K562 (cell line): ENCODE results near the gene ITGA11. TPM values are rescaled to one million over a fixed set of nuclear protein-coding genes. Genes with fewer than 3 reads are reported as not detected.

ENCODE experiments used
- ATAC-seq: fragments of 200-7000 bp; cut with Tn5 transposase; 3 replicates; pipeline ENCODE4 v1.9.1; 2020; ENCODE audit warnings: moderate library complexity
- BruUV-seq: library from RNA; stranded (reverse); fragments of 400-500 nt; replicated peaks from 2 replicates; lab custom pipeline; 2021; lab: Mats Ljungman, UMichigan
- CTCF ChIA-PET: fragments of 300-600 bp; formaldehyde crosslinking; extraction: SDS; loops from one replicate; lab custom pipeline; 2021; ENCODE audit warnings: low intra/inter-chr PET ratio; lab: Yijun Ruan, JAX
- POLR2A ChIA-PET: fragments of 300-600, 350-650 bp; sonication (Branson Sonifier 250); formaldehyde crosslinking; extraction: SDS; loops from one replicate; lab custom pipeline; 2021; ENCODE audit warnings: antibody characterized with exemption, inconsistent platforms; lab: Yijun Ruan, JAX
- DNase-seq, 4 experiments: peaks; one replicate each; pipeline versions ENCODE4 v3.0.0 to v3.0.0-alpha.2; 2011 to 2018; ENCODE audit warnings: low spot score in 3 of 4, mixed read lengths in 3 of 4; ENCODE audit errors: extremely low read depth in 1 of 4
- FAIRE-seq: peaks from 2 replicates; lab custom pipeline; 2011; peaks lifted over from hg19 to GRCh38; lab: Jason Lieb, UNC
- H2AFZ ChIP-seq: 2 replicates; pipeline ENCODE4 v1.6.0; 2011; ENCODE audit warnings: low read depth, low read length, control low read depth, inconsistent platforms
- H3K27ac ChIP-seq: fragments of 200-600 bp; 3 replicates; pipeline ENCODE4 v1.8.0; 2011; ENCODE audit warnings: low read depth, mild to moderate bottlenecking, control low read depth, inconsistent platforms, low read length, moderate library complexity, mixed read lengths; ENCODE audit errors: extremely low read depth
- H3K27me3 ChIP-seq, 2 experiments: fragments of 300-600 bp in 1 of 2; 2 replicates in 1 of 2; 3 replicates in 1 of 2; pipeline versions ENCODE4 v1.6.0 to v1.8.0; 2011; ENCODE audit warnings: inconsistent platforms in 2 of 2, low read length in 2 of 2, mild to moderate bottlenecking in 1 of 2, mixed read lengths in 1 of 2, moderate library complexity in 1 of 2; ENCODE audit not compliant: control insufficient read depth in 2 of 2, insufficient read depth in 2 of 2
- H3K36me3 ChIP-seq: fragments of 300-600 bp; 3 replicates; pipeline ENCODE4 v1.8.0; 2011; ENCODE audit warnings: mild to moderate bottlenecking, low read length, inconsistent platforms; ENCODE audit not compliant: control insufficient read depth, insufficient read depth
- H3K4me1 ChIP-seq, 2 experiments: fragments of 200-600 bp in 1 of 2; replicated peaks in 1 of 2; 2 replicates in 1 of 2; 3 replicates in 1 of 2; pipeline versions ENCODE4 v1.5.1 to v1.8.0; 2011; ENCODE audit warnings: inconsistent platforms in 2 of 2, low read length in 2 of 2, mild to moderate bottlenecking in 1 of 2, mixed read lengths in 1 of 2, moderate library complexity in 1 of 2; ENCODE audit not compliant: control insufficient read depth in 2 of 2, insufficient read depth in 2 of 2
- H3K4me2 ChIP-seq: 2 replicates; pipeline ENCODE4 v1.6.1; 2011; ENCODE audit warnings: low read length, control low read depth, inconsistent platforms, mixed read lengths; ENCODE audit not compliant: insufficient read depth
- H3K4me3 ChIP-seq: fragments of 200-600 bp; sonication (generic), shearing (Covaris generic); 2 replicates; pipeline ENCODE4 v1.5.1; 2016; ENCODE audit warnings: control low read depth, inconsistent platforms
- H3K79me2 ChIP-seq: fragments of 200-600 bp; 3 replicates; pipeline ENCODE4 v1.8.0; 2011; ENCODE audit warnings: low read length, inconsistent platforms; ENCODE audit not compliant: control insufficient read depth, insufficient read depth
- H3K9ac ChIP-seq, 2 experiments: 2 replicates each; pipeline versions ENCODE4 v1.6.0 to v1.6.1; 2011; ENCODE audit warnings: low read depth in 2 of 2, low read length in 2 of 2, control low read depth in 1 of 2, inconsistent platforms in 1 of 2, mild to moderate bottlenecking in 1 of 2, mixed read lengths in 1 of 2; ENCODE audit not compliant: insufficient read depth in 1 of 2
- H3K9me1 ChIP-seq: one replicate; pipeline ENCODE4 v1.6.0; 2011; ENCODE audit warnings: inconsistent platforms, mild to moderate bottlenecking, low read length, moderate library complexity; ENCODE audit not compliant: control insufficient read depth, insufficient read depth
- H3K9me3 ChIP-seq: replicated peaks from 2 replicates; pipeline ENCODE4 v1.5.1; 2011; ENCODE audit warnings: low read depth, low read length, inconsistent platforms; ENCODE audit not compliant: control insufficient read depth, insufficient read depth
- H4K20me1 ChIP-seq: replicated peaks from 2 replicates; pipeline ENCODE4 v1.6.1; 2011; ENCODE audit warnings: low read length, inconsistent platforms, mixed read lengths; ENCODE audit not compliant: control insufficient read depth, insufficient read depth
- CBX1 ChIP-seq: sonication (generic); IDR thresholded peaks from 2 replicates; pipeline ENCODE4 v1.6.1; 2016; ENCODE audit warnings: antibody characterized with exemption, low read depth, mild to moderate bottlenecking
- ETS2 ChIP-seq: IDR thresholded peaks from 2 replicates; pipeline ENCODE4 v1.6.1; 2016; ENCODE audit warnings: borderline replicate concordance, missing genetic modification characterization, mild to moderate bottlenecking, moderate library complexity, missing compliant biosample characterization; ENCODE audit not compliant: poor library complexity, severe bottlenecking
- KLF16 ChIP-seq: IDR thresholded peaks from 2 replicates; pipeline ENCODE4 v1.6.1; 2016; ENCODE audit warnings: antibody characterized with exemption
- SOX6 ChIP-seq: fragments of 450-650 bp; IDR thresholded peaks from 2 replicates; pipeline ENCODE4 v1.6.1; 2014; ENCODE audit warnings: mild to moderate bottlenecking
- WGBS: fragments of 100-300 bp; shearing (Covaris generic); methylation state at CpG from one replicate; pipeline ENCODE4 v1.1.6; 2016; ENCODE audit warnings: low coverage, mixed read lengths; ENCODE audit not compliant: insufficient coverage; ENCODE audit errors: missing lambda C conversion rate; 5-methylcytosine and 5-hydroxymethylcytosine counted together
- in situ Hi-C: fragments of 300-500 bp; cut with MboI; formaldehyde crosslinking; loops from 4 replicates; pipeline ENCODE4 v1.15.0; 2018; ENCODE audit warnings: inconsistent platforms, mixed read lengths
- intact Hi-C: fragments of 100-400 bp; cut with micrococcal nuclease; formaldehyde crosslinking; loops from 2 replicates; pipeline ENCODE4 v1.14.2; 2022
- polyA plus RNA-seq, 8 experiments: library from polyadenylated mRNA; depleted of rRNA in 4 of 8; stranded (reverse) in 5 of 8; unstranded in 3 of 8; fragments of >200 nt; fragmentation: Nextera tagmentation in 2 of 8; fragmentation: Illumina TruSeq in 1 of 8; extraction: Ambion mirVana in 2 of 8; extraction: Trizol in 1 of 8; gene quantifications; 2 replicates each; pipeline versions ENCODE4 v1.2.1 to v1.2.3, GENCODE V29; 2011 to 2014; ENCODE audit warnings: inconsistent platforms in 1 of 8, missing spikeins in 1 of 8
- total RNA-seq, 7 experiments: library from RNA; depleted of rRNA in 6 of 7; stranded (reverse); fragments of >200 nt in 6 of 7; fragmentation: Illumina TruSeq in 2 of 7; extraction: Trizol in 2 of 7; gene quantifications; 2 replicates each; pipeline versions ENCODE4 v1.2.1 to v1.2.3, GENCODE V29; 2011 to 2021; ENCODE audit warnings: low replicate concordance in 1 of 7
- TF ChIP-seq, protein P1 (sequence below): sonication (generic); formaldehyde crosslinking; IDR thresholded peaks from 2 replicates; pipeline ENCODE4 v1.8.1; 2022; ENCODE audit warnings: missing genetic modification reagents
- TF ChIP-seq, protein P2 (sequence below): sonication (generic); formaldehyde crosslinking; IDR thresholded peaks from 2 replicates; pipeline ENCODE4 v1.8.0; 2022; ENCODE audit warnings: mild to moderate bottlenecking, missing genetic modification reagents
- TF ChIP-seq, protein P3 (sequence below): fragments of 200-800 bp; sonication (Bioruptor generic); IDR thresholded peaks from 2 replicates; pipeline ENCODE4 v1.6.1; 2017; ENCODE audit warnings: missing genetic modification characterization, missing compliant biosample characterization
- TF ChIP-seq, protein P4 (sequence below): fragments of 250-450 bp; sonication (Bioruptor Pico); IDR thresholded peaks from 2 replicates; pipeline ENCODE4 v1.4.0; 2020; ENCODE audit warnings: mild to moderate bottlenecking

Gene ITGA11
- total and polyA plus RNA-seq, 9 of the 15 experiments (the other 6 are each of a cell fraction or from before 2014, with no cell fraction given), result 0.01 TPM; not detected in 8

DNA sequence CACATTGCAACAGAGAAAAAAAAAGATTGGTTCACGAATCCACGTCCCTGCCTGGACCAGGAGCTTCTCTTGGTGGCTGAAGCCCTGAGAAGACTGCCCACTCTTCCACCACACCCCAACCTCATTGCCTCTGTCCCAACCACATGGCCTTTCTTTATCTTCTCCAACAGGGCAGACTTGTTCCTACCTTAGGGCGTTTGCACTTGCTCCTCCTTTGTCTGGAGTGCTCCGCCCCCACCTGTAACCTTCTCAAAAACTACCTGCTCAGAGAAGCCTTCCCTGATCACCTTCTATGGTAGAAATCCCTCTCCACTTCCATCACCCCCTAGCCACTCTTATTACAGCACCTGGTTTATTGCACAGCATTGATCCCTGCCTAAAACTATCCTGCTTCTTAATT, 64.7 kb downstream of the ITGA11 start (continued):
- TF ChIP-seq, protein P1, sequence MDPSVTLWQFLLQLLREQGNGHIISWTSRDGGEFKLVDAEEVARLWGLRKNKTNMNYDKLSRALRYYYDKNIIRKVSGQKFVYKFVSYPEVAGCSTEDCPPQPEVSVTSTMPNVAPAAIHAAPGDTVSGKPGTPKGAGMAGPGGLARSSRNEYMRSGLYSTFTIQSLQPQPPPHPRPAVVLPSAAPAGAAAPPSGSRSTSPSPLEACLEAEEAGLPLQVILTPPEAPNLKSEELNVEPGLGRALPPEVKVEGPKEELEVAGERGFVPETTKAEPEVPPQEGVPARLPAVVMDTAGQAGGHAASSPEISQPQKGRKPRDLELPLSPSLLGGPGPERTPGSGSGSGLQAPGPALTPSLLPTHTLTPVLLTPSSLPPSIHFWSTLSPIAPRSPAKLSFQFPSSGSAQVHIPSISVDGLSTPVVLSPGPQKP (CRISPR knock-in tag), result no peak
- no peak for TF ChIP-seq ETS2
- TF ChIP-seq CBX1, result no peak
- no peak for TF ChIP-seq SOX6
- TF ChIP-seq, protein P2, sequence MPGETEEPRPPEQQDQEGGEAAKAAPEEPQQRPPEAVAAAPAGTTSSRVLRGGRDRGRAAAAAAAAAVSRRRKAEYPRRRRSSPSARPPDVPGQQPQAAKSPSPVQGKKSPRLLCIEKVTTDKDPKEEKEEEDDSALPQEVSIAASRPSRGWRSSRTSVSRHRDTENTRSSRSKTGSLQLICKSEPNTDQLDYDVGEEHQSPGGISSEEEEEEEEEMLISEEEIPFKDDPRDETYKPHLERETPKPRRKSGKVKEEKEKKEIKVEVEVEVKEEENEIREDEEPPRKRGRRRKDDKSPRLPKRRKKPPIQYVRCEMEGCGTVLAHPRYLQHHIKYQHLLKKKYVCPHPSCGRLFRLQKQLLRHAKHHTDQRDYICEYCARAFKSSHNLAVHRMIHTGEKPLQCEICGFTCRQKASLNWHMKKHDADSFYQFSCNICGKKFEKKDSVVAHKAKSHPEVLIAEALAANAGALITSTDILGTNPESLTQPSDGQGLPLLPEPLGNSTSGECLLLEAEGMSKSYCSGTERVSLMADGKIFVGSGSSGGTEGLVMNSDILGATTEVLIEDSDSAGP (CRISPR knock-in tag), result no peak
- TF ChIP-seq, protein P3, sequence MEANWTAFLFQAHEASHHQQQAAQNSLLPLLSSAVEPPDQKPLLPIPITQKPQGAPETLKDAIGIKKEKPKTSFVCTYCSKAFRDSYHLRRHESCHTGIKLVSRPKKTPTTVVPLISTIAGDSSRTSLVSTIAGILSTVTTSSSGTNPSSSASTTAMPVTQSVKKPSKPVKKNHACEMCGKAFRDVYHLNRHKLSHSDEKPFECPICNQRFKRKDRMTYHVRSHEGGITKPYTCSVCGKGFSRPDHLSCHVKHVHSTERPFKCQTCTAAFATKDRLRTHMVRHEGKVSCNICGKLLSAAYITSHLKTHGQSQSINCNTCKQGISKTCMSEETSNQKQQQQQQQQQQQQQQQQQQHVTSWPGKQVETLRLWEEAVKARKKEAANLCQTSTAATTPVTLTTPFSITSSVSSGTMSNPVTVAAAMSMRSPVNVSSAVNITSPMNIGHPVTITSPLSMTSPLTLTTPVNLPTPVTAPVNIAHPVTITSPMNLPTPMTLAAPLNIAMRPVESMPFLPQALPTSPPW (CRISPR knock-in tag), result no peak
- TF ChIP-seq KLF16, result no peak

DNA sequence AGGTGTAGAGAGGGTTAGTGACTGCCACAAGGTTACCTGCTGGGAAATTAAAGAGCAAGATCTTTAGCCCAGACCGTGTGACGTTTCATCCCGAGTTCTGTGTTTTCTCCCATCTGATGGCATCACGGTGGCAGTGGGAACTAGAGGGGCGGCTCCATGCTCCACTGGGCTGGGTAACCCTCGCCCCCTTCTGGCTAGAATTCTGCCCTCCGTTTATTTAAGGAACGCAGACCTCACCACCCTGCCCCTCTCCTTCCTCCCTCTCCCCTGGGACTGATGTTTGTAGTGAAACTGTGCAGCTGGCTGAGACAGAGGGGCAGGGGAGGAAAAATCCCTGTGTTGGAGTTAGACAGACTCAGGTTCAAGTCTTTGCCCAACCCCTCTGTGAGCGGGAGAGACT, 65.6 kb downstream of the ITGA11 start:
- peaks cover 17 to 52% of the 10 kb centered on the region in 2 experiments; a peak in 4 of 5 replicates for H3K27me3 ChIP-seq
- no peak overlapping the region for H3K9ac ChIP-seq
- FAIRE-seq, result no peak
- no peaks in the 10 kb centered on the region for H3K9me3 ChIP-seq
- TF ChIP-seq, protein P4, sequence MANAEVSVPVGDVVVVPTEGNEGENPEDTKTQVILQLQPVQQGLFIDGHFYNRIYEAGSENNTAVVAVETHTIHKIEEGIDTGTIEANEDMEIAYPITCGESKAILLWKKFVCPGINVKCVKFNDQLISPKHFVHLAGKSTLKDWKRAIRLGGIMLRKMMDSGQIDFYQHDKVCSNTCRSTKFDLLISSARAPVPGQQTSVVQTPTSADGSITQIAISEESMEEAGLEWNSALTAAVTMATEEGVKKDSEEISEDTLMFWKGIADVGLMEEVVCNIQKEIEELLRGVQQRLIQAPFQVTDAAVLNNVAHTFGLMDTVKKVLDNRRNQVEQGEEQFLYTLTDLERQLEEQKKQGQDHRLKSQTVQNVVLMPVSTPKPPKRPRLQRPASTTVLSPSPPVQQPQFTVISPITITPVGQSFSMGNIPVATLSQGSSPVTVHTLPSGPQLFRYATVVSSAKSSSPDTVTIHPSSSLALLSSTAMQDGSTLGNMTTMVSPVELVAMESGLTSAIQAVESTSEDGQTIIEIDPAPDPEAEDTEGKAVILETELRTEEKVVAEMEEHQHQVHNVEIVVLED (CRISPR knock-in tag), result no peak
- TF ChIP-seq, all 486 proteins: peak for 0
- whole genome bisulfite sequencing, result under 1% methylated on average over 7 of the region's 9 CpGs
- H3K4me3 ChIP-seq, result no peak overlapping the region
- in situ Hi-C loops, result no loop called here
- H3K27ac ChIP-seq, result no peak overlapping the region
- no peak overlapping the region for H3K4me2 ChIP-seq
- no peaks in the 10 kb centered on the region for H3K36me3 ChIP-seq
- H3K4me1 ChIP-seq, result no peaks in the 10 kb centered on the region
- H4K20me1 ChIP-seq, result no peaks in the 10 kb centered on the region
- BruUV-seq, result no TSS peak
- intact Hi-C loops, result no loop called here
- H3K9me1 ChIP-seq, result no peaks in the 10 kb centered on the region
- ATAC-seq (no peak), DNase-seq (no peak)
- H3K79me2 ChIP-seq, result no peaks in the 10 kb centered on the region
- POLR2A ChIA-PET, result no interaction called here
- CTCF ChIA-PET, result no interaction called here
- no peak overlapping the region for H2AFZ ChIP-seq
